DOHH2 (cell line): ENCODE measurements around the gene STUM.

Experiments used
- CTCF ChIP-seq: fragments of 200-600 bp; sonication (generic); IDR thresholded peaks from one replicate; pipeline ENCODE4 v1.5.1; 2014; ENCODE audit warnings: antibody characterized with exemption, mild to moderate bottlenecking, low read depth, low read length; ENCODE audit not compliant: poor library complexity, severe bottlenecking
- EZH2phosphoT487 ChIP-seq: fragments of 200-600 bp; sonication (generic); IDR thresholded peaks from 2 replicates; pipeline ENCODE4 v1.6.1; 2017; ENCODE audit warnings: borderline replicate concordance, mild to moderate bottlenecking, antibody characterized with exemption, low read length, moderate library complexity, mixed read lengths

- TF ChIP-seq CTCF = no peak
- TF ChIP-seq EZH2phosphoT487 = no peak
Observed at GRCh38 chr1:226553266-226553923, 4.8 kb downstream of the STUM start.
